Measurements from ENCODE around the gene TASP1.

TASP1 gene

GRCh38 chr20:13344671-13345070 is 294.1 kb downstream of the TASP1 start:
- DNase-seq (ENCODE audit: low spot score), result no peak

- no peak for DNase-seq (ENCODE audit: low spot score)
Observed at GRCh38 chr20:13342469-13343242, 296.1 kb downstream of the TASP1 start.

DNA sequence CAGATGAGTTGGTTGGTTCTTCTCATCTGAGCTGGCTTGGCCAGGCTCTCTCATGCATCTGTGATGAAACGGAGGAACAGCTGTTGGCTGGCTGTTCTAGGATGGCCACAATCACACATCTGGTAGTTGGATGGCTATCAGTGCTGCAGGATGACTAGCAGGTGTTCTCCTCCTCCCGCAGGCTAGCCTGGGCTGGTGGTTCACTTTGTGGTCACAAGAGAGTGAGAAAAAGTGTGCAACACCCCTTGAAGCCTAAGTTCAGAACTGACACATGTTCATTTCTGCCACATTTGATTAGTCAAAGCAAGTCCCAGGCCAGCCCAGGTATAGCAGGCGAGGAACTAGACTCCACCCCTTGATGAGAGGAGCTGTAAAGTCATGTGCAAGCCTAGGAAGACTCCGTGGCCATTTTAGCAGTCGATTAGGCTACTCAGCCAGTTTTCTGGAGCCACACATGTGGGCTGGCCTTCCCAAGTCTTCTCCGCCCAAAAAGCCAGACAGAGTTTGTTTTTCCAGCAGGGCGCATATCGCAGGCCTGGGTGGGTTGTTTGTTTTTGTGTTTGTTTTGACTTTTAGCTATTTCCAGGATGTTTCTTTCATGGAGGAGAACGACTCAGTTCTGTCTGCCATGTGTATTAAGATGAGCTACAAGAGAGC is 296.9 kb downstream of the TASP1 start:
- no peak for DNase-seq (ENCODE audit: low spot score)

DNA sequence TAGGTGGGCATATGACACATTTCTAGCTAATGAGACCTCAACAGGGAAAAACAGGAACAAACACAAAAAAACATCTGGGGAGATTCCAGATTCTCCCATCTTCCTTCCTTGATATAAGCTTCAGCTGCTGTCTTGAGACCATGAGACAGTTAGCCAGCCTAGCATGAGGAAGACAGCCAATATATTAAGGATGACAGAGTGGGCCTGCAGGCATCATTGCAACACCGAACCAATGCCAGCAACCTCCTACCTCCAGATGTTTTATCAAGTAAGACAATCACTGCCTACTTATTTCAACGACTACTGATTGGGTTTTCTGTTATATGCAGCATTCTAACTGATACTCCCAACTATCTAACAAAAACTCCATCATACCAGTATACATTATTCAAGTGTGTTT is 298.6 kb downstream of the TASP1 start:
- DNase-seq (ENCODE audit: low spot score), result no peak

Measured in D341Med (cell line).